Mononuclear cell (primary cell): ENCODE measurements around the gene LCE1F. TPM values are rescaled to one million over a fixed set of nuclear protein-coding genes. Genes with fewer than 3 reads are reported as not detected.

Experiments used
- H3K27me3 ChIP-seq: 2 replicates; pipeline ENCODE4 v1.6.0; 2011; ENCODE audit warnings: low read length, control low read depth; ENCODE audit not compliant: insufficient read depth
- H3K4me1 ChIP-seq: 2 replicates; pipeline ENCODE4 v1.5.1; 2011; ENCODE audit warnings: mild to moderate bottlenecking, low read length, control low read depth; ENCODE audit not compliant: insufficient read depth
- H3K4me3 ChIP-seq: 2 replicates; pipeline ENCODE4 v1.5.1; 2011; ENCODE audit warnings: mild to moderate bottlenecking, low read length, moderate library complexity
- H3K9me3 ChIP-seq: 2 replicates; pipeline ENCODE4 v1.5.1; 2011; ENCODE audit warnings: low read depth, mild to moderate bottlenecking, control low read depth, low read length
- total RNA-seq: library from RNA; depleted of rRNA; stranded (reverse); fragments of >200 nt; gene quantifications from one replicate; pipeline ENCODE4 v1.2.3, GENCODE V29; 2012

The LCE1F gene
- total RNA-seq, 1 donor, result not detected

GRCh38 chr1:152758636-152759035, 16.3 kb upstream of the LCE1F start:
- Histone ChIP-seq H3K4me1 (no peaks in the 10 kb centered on the region), H3K27me3 (no peaks in the 10 kb centered on the region), H3K4me3 (no peak overlapping the region), H3K9me3 (no peaks in the 10 kb centered on the region)

- Histone ChIP-seq H3K4me3 (no peak overlapping the region), H3K9me3 (no peaks in the 10 kb centered on the region), H3K27me3 (no peaks in the 10 kb centered on the region), H3K4me1 (no peaks in the 10 kb centered on the region)
These were observed 15.3 kb upstream of the LCE1F start for GRCh38 chr1:152759453-152760173.

GRCh38 chr1:152760551-152761190, 14.3 kb upstream of the LCE1F start:
- Histone ChIP-seq H3K4me3 (no peak overlapping the region), H3K4me1 (no peaks in the 10 kb centered on the region), H3K9me3 (no peaks in the 10 kb centered on the region), H3K27me3 (no peaks in the 10 kb centered on the region)

- Histone ChIP-seq H3K9me3 (no peaks in the 10 kb centered on the region), H3K27me3 (no peaks in the 10 kb centered on the region), H3K4me3 (no peak overlapping the region), H3K4me1 (no peaks in the 10 kb centered on the region)
These were observed 13.2 kb upstream of the LCE1F start for GRCh38 chr1:152761609-152762213.

GRCh38 chr1:152768847-152769533, 6.0 kb upstream of the LCE1F start:
- Histone ChIP-seq H3K27me3 (no peaks in the 10 kb centered on the region), H3K4me1 (no peaks in the 10 kb centered on the region)

GRCh38 chr1:152770411-152770810, 4.5 kb upstream of the LCE1F start:
- Histone ChIP-seq H3K4me1 (no peaks in the 10 kb centered on the region), H3K4me3 (no peak overlapping the region), H3K9me3 (no peaks in the 10 kb centered on the region), H3K27me3 (no peaks in the 10 kb centered on the region)

More at GRCh38 chr1:152768847-152769533, 6.0 kb upstream of the LCE1F start:
- Histone ChIP-seq H3K4me3 (no peak overlapping the region), H3K9me3 (no peaks in the 10 kb centered on the region)

GRCh38 chr1:152776361-152776760, 1.4 kb downstream of the LCE1F start:
- H3K4me1 ChIP-seq, result no peaks in the 10 kb centered on the region
- peaks cover 2% of the 10 kb centered on the region for H3K27me3 ChIP-seq
- H3K9me3 ChIP-seq, result no peaks in the 10 kb centered on the region
- no peak overlapping the region for H3K4me3 ChIP-seq

GRCh38 chr1:152777510-152778137, 2.7 kb downstream of the LCE1F start:
- Histone ChIP-seq H3K27me3 (peaks cover 2% of the 10 kb centered on the region), H3K4me1 (no peaks in the 10 kb centered on the region), H3K9me3 (no peaks in the 10 kb centered on the region), H3K4me3 (no peak overlapping the region)

GRCh38 chr1:152783095-152783494, 8.2 kb downstream of the LCE1F start:
- H3K4me3 ChIP-seq, result no peak overlapping the region
- H3K4me1 ChIP-seq, result no peaks in the 10 kb centered on the region
- H3K9me3 ChIP-seq, result no peaks in the 10 kb centered on the region
- H3K27me3 ChIP-seq, result peaks cover 2% of the 10 kb centered on the region

GRCh38 chr1:152786077-152786476, 11.1 kb downstream of the LCE1F start, which contains the start of gene LCE1E:
LCE1E (plus strand) TSS chr1:152786257; CDS start chr1:152787300, 1,043 bp downstream.
- no peaks in the 10 kb centered on the region for H3K4me1 ChIP-seq
- H3K9me3 ChIP-seq, result no peaks in the 10 kb centered on the region
- H3K27me3 ChIP-seq, result peaks cover 4% of the 10 kb centered on the region
- no peak within 1 kb of the TSS for H3K4me3 ChIP-seq

- Histone ChIP-seq H3K9me3 (no peaks in the 10 kb centered on the region), H3K4me3 (no peak overlapping the region), H3K4me1 (no peaks in the 10 kb centered on the region), H3K27me3 (peaks cover 10% of the 10 kb centered on the region)
These were observed 20.7 kb downstream of the LCE1F start for GRCh38 chr1:152795686-152796085.

- Histone ChIP-seq H3K27me3 (peaks cover 10% of the 10 kb centered on the region), H3K4me3 (no peak within 1 kb of the TSS), H3K9me3 (no peaks in the 10 kb centered on the region), H3K4me1 (no peaks in the 10 kb centered on the region)
These were observed 21.5 kb downstream of the LCE1F start, which contains the start of gene LCE1D for GRCh38 chr1:152796421-152796820. LCE1D (plus strand) TSS chr1:152796721; CDS start chr1:152797795, 1,074 bp downstream.

- Histone ChIP-seq H3K27me3 (peaks cover 10% of the 10 kb centered on the region), H3K9me3 (no peaks in the 10 kb centered on the region), H3K4me1 (no peaks in the 10 kb centered on the region), H3K4me3 (no peak overlapping the region)
These were observed 26.4 kb downstream of the LCE1F start for GRCh38 chr1:152801333-152801732.

GRCh38 chr1:152806576-152806975, 31.6 kb downstream of the LCE1F start, which contains the start of gene LCE1C:
LCE1C (minus strand) TSS chr1:152806651; CDS start chr1:152805478, 1,173 bp downstream.
- H3K4me3 ChIP-seq, result no peak within 1 kb of the TSS
- H3K27me3 ChIP-seq, result peaks cover 4% of the 10 kb centered on the region
- no peaks in the 10 kb centered on the region for H3K9me3 ChIP-seq
- no peaks in the 10 kb centered on the region for H3K4me1 ChIP-seq
